ENCODE measurements around the gene ELSPBP1. TPM values are rescaled to one million over a fixed set of nuclear protein-coding genes. Genes with fewer than 3 reads are reported as not detected.

ELSPBP1 gene
- total RNA-seq, 1 experiment from 2014 or later = not detected

DNA sequence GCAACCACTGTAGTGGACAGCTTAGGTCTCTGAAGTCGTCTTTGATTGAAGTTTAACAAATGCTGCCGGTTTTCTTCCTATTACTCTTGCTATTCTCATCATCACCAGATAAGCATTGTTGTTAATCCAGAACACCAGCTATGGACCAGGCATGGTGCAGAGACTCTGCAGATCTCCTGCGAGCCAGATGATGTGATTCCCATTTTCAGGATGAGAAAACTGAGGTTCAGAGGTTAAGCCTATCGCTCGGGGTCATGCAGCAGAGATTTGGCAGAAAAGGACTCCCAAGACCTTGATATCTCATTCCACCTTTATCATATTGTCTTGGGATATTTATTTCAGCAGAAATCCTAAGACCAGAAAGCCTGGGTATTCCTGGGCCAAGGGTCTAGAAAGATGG is 65.9 kb downstream of the ELSPBP1 start:
- no peaks in the 10 kb centered on the region for H3F3A ChIP-seq (ENCODE audit: low read length, unreplicated experiment)
- peaks cover 23% of the 10 kb centered on the region for H3K27me3 ChIP-seq (ENCODE audit: low read length)
- TF ChIP-seq, protein P1, sequence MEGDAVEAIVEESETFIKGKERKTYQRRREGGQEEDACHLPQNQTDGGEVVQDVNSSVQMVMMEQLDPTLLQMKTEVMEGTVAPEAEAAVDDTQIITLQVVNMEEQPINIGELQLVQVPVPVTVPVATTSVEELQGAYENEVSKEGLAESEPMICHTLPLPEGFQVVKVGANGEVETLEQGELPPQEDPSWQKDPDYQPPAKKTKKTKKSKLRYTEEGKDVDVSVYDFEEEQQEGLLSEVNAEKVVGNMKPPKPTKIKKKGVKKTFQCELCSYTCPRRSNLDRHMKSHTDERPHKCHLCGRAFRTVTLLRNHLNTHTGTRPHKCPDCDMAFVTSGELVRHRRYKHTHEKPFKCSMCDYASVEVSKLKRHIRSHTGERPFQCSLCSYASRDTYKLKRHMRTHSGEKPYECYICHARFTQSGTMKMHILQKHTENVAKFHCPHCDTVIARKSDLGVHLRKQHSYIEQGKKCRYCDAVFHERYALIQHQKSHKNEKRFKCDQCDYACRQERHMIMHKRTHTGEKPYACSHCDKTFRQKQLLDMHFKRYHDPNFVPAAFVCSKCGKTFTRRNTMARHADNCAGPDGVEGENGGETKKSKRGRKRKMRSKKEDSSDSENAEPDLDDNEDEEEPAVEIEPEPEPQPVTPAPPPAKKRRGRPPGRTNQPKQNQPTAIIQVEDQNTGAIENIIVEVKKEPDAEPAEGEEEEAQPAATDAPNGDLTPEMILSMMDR (conservative IDR thresholded peaks at IDR 0.05; ENCODE audit: low read depth, low read length) = no peak
- TF ChIP-seq EZH2 (IDR thresholded peaks at IDR 0.05; ENCODE audit: low read length, unreplicated experiment) = no peak
- TF ChIP-seq EZH2phosphoT487 (IDR thresholded peaks at IDR 0.05; ENCODE audit: borderline replicate concordance, low read length) = no peak
- intact Hi-C loops (cut with micrococcal nuclease) = no loop called here
- H3K4me2 ChIP-seq (ENCODE audit: low read length) = no peak overlapping the region
- H4K20me1 ChIP-seq (ENCODE audit: low read length) = no peaks in the 10 kb centered on the region
- CTCF ChIA-PET = no interaction called here
- no peak overlapping the region for H3K9ac ChIP-seq (ENCODE audit: low read length)
- no peaks in the 10 kb centered on the region for H3K36me3 ChIP-seq (ENCODE audit: low read depth, low read length)
- H2AFZ ChIP-seq (ENCODE audit: low read length) = no peak overlapping the region
- H3K9me3 ChIP-seq (ENCODE audit: low read length) = no peaks in the 10 kb centered on the region
- BruUV-seq (replicated peaks) = no TSS peak
- H3K9me2 ChIP-seq (replicated peaks; ENCODE audit: low read length) = no peaks in the 10 kb centered on the region
- POLR2A ChIA-PET (ENCODE audit: unreplicated experiment) = no interaction called here
- H3K4me3 ChIP-seq (ENCODE audit: low read length) = no peak overlapping the region
- H3K27ac ChIP-seq (ENCODE audit: low read length) = no peak overlapping the region
- ATAC-seq = no peak
- no peak for DNase-seq
- no peaks in the 10 kb centered on the region for H3K4me1 ChIP-seq (ENCODE audit: insufficient read depth, low read length)
- H3K79me2 ChIP-seq (ENCODE audit: low read length) = no peaks in the 10 kb centered on the region

DNA sequence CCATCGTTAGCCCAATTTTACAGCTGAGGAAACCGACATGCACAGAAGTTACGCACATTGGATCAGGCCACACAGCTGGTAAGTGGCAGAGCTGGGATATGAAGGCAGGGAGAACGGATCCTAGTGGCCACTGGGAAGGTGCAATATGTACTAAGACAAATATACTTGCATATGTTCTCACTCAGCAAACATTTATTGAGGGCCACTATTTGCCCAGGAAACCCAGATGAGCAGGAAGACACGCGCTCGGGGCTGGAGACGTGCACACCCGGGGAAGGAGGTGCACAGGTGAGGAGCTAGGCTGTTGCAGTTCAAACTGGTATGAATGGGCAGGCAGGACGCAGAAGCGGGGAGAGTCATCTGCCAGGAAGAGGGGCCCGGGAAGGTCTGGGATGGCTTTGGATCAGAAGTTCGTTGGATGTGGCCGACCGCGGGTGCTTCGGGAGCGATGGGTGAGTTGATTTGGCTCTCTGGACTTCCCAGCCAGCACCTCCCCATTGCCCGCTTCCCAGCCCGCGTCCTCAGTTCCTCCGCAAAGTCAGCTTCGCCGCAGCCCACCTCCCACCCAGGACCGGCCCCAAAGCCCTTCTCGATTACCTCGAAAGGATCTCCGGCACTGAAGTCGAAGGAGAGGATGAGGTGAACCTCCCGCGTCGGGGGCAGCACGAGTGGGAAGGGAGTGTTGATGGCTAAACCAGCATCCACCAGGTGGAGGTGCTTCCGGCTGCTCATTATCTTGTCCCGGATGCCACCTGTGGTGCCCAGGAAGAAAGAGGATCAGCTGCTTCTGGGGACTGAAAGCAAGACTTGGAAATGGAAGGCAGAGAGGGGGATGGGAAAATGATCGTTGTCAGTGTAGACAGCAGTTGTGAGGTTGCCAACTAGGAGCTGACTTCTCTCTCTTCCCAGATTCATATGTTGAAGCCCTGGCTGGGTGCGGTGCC is 67.2 kb downstream of the ELSPBP1 start:
- Histone ChIP-seq H3K36me3 (ENCODE audit: low read depth, low read length) (no peaks in the 10 kb centered on the region), H3F3A (ENCODE audit: low read length, unreplicated experiment) (no peaks in the 10 kb centered on the region), H3K27me3 (ENCODE audit: low read length) (peaks cover 23% of the 10 kb centered on the region), H3K79me2 (ENCODE audit: low read length) (no peaks in the 10 kb centered on the region), H4K20me1 (ENCODE audit: low read length) (no peaks in the 10 kb centered on the region), H2AFZ (ENCODE audit: low read length) (no peak overlapping the region), H3K4me2 (ENCODE audit: low read length) (no peak overlapping the region), H3K4me3 (ENCODE audit: low read length) (no peak overlapping the region), H3K4me1 (ENCODE audit: insufficient read depth, low read length) (no peaks in the 10 kb centered on the region), H3K9me2 (replicated peaks; ENCODE audit: low read length) (no peaks in the 10 kb centered on the region), H3K27ac (ENCODE audit: low read length) (no peak overlapping the region), H3K9me3 (ENCODE audit: low read length) (no peaks in the 10 kb centered on the region), H3K9ac (ENCODE audit: low read length) (no peak overlapping the region)
- BruUV-seq (replicated peaks) = no TSS peak
- CTCF ChIA-PET = no interaction called here
- DNase-seq (no peak), ATAC-seq (no peak)
- POLR2A ChIA-PET (ENCODE audit: unreplicated experiment) = no interaction called here
- TF ChIP-seq EZH2phosphoT487 (IDR thresholded peaks at IDR 0.05; ENCODE audit: borderline replicate concordance, low read length) (no peak), EZH2 (IDR thresholded peaks at IDR 0.05; ENCODE audit: low read length, unreplicated experiment) (no peak)
- TF ChIP-seq, protein P1 (conservative IDR thresholded peaks at IDR 0.05; ENCODE audit: low read depth, low read length) = no peak
- intact Hi-C loops (cut with micrococcal nuclease) = no loop called here

DNA sequence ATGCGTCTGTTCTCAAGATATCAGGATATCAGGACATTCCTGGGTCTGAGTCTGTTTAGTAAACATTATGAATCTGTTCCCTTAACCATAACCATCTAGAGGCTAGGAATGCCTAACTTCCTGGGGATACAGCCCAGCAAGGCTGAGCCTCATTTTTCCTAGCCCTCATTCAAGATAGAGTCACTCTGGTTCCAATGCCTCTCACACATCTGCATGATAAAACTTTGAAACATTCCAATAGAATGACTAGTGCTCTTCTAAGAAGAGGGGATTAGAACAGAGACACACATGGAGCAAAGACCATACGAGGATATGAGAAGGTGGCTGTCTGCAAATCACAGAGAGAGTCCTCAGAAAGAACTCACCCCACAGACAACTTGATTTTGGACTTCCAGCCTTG is 70.1 kb downstream of the ELSPBP1 start:
- no peak overlapping the region for H2AFZ ChIP-seq (ENCODE audit: low read length)
- TF ChIP-seq EZH2phosphoT487 (IDR thresholded peaks at IDR 0.05; ENCODE audit: borderline replicate concordance, low read length) = no peak
- TF ChIP-seq EZH2 (IDR thresholded peaks at IDR 0.05; ENCODE audit: low read length, unreplicated experiment) = no peak
- TF ChIP-seq, protein P1 (conservative IDR thresholded peaks at IDR 0.05; ENCODE audit: low read depth, low read length) = no peak
- no peaks in the 10 kb centered on the region for H3K9me2 ChIP-seq (replicated peaks; ENCODE audit: low read length)
- no peaks in the 10 kb centered on the region for H3K4me1 ChIP-seq (ENCODE audit: insufficient read depth, low read length)
- intact Hi-C loops (cut with micrococcal nuclease) = no loop called here
- H3F3A ChIP-seq (ENCODE audit: low read length, unreplicated experiment) = no peaks in the 10 kb centered on the region
- ChIA-PET POLR2A (ENCODE audit: unreplicated experiment) (no interaction called here), CTCF (no interaction called here)
- no peaks in the 10 kb centered on the region for H3K79me2 ChIP-seq (ENCODE audit: low read length)
- no peak overlapping the region for H3K9ac ChIP-seq (ENCODE audit: low read length)
- no peak overlapping the region for H3K4me3 ChIP-seq (ENCODE audit: low read length)
- H4K20me1 ChIP-seq (ENCODE audit: low read length) = no peaks in the 10 kb centered on the region
- H3K27me3 ChIP-seq (ENCODE audit: low read length) = peaks cover 23% of the 10 kb centered on the region
- H3K27ac ChIP-seq (ENCODE audit: low read length) = no peak overlapping the region
- H3K4me2 ChIP-seq (ENCODE audit: low read length) = no peak overlapping the region
- BruUV-seq (replicated peaks) = no TSS peak
- H3K36me3 ChIP-seq (ENCODE audit: low read depth, low read length) = no peaks in the 10 kb centered on the region
- no peaks in the 10 kb centered on the region for H3K9me3 ChIP-seq (ENCODE audit: low read length)
- DNase-seq (no peak), ATAC-seq (no peak)

Measured in PC-3 (cell line).